ENCODE results near the gene TUBA3E. TPM values are rescaled to one million over a fixed set of nuclear protein-coding genes. Genes with fewer than 3 reads are reported as not detected.

The TUBA3E gene
- total and polyA plus RNA-seq, 2 of the 13 experiments (the other 11 are each of a cell fraction or from before 2014, with no cell fraction given), result not detected

DNA sequence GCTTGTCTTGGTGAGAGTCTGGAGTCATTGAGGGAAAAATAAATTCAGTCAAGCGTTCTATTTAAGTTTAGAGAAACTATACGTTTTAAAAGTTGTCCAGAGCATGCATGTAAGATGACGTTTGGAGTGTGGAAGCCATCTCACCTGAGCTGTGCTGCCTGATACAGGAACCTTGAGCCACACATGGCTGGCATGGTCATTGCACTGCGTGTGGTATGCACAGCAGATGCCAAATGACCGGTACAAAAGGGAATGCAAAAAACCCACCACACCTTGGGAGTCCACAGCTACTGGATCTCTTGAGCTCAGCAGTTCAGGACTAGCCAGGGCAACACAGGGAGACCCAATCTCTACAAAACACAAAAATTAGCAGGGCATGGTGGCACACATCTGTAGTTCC, 11.8 kb downstream of the TUBA3E start:
- Histone ChIP-seq H3K4me1 (ENCODE audit: insufficient read depth, low read length) (peaks cover 31% of the 10 kb centered on the region), H3K79me2 (ENCODE audit: insufficient read depth, low read length) (peaks cover 23% of the 10 kb centered on the region), H3K36me3 (replicated peaks in 1 of 2; ENCODE audit: control insufficient read depth in 1 of 2, insufficient read depth in 2 of 2, low read length in 2 of 2) (peaks cover 2 to 3% of the 10 kb centered on the region in 2 experiments; a peak in 3 of 5 replicates), H4K20me1 (ENCODE audit: insufficient read depth, low read length) (no peaks in the 10 kb centered on the region), H3K27me3 (ENCODE audit: control insufficient read depth in 1 of 2, insufficient read depth in 2 of 2, low read length in 2 of 2) (no peaks in the 10 kb centered on the region), H3K9me3 (ENCODE audit: low read length) (no peaks in the 10 kb centered on the region), H2AFZ (ENCODE audit: low read length) (no peak overlapping the region), H3K4me3 (replicated peaks in 1 of 3; ENCODE audit: insufficient read depth in 1 of 3, low read depth in 2 of 3, low read length in 3 of 3) (no peak overlapping the region), H3K4me2 (ENCODE audit: low read depth, low read length) (no peak overlapping the region), H3K9ac (ENCODE audit: insufficient read depth, low read depth, low read length) (no peak overlapping the region), H3K27ac (ENCODE audit: extremely low read length, insufficient read depth, low read length) (no peak overlapping the region)
- 98% methylated on average over 5 of the region's 5 CpGs for WGBS (ENCODE audit: low lambda C conversion rate)
- no peak for FAIRE-seq
- intact Hi-C loops (cut with micrococcal nuclease; ENCODE audit: unreplicated experiment) (no loop called here), in situ Hi-C loops (cut with HindIII; ENCODE audit: extremely low pct_ligation_motif_present, low pct_unique_long_range_greater_than_20kb) (loop anchor here (25.0 kb wide), 1 partner anchor 1301 kb away; the partner anchor contains the start of genes MZT2A and TUBA3D)
- BruUV-seq (replicated peaks), result no TSS peak
- no peak for ATAC-seq
- ChIA-PET CTCF (ENCODE audit: low intra/inter-chr PET ratio, low total read pairs) (no interaction called here), POLR2A (interaction anchor here (2.7 kb wide), 1 partner anchor 1301 kb away, joined by 11 read pairs; no protein-coding TSS in a partner anchor)
- DNase-seq (ENCODE audit: low spot score), result no peak
- TF ChIP-seq, protein P1, sequence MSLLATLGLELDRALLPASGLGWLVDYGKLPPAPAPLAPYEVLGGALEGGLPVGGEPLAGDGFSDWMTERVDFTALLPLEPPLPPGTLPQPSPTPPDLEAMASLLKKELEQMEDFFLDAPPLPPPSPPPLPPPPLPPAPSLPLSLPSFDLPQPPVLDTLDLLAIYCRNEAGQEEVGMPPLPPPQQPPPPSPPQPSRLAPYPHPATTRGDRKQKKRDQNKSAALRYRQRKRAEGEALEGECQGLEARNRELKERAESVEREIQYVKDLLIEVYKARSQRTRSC (CRISPR knock-in tag; IDR thresholded peaks at IDR 0.05; ENCODE audit: low read depth), result no peak
- TF ChIP-seq, protein P2, sequence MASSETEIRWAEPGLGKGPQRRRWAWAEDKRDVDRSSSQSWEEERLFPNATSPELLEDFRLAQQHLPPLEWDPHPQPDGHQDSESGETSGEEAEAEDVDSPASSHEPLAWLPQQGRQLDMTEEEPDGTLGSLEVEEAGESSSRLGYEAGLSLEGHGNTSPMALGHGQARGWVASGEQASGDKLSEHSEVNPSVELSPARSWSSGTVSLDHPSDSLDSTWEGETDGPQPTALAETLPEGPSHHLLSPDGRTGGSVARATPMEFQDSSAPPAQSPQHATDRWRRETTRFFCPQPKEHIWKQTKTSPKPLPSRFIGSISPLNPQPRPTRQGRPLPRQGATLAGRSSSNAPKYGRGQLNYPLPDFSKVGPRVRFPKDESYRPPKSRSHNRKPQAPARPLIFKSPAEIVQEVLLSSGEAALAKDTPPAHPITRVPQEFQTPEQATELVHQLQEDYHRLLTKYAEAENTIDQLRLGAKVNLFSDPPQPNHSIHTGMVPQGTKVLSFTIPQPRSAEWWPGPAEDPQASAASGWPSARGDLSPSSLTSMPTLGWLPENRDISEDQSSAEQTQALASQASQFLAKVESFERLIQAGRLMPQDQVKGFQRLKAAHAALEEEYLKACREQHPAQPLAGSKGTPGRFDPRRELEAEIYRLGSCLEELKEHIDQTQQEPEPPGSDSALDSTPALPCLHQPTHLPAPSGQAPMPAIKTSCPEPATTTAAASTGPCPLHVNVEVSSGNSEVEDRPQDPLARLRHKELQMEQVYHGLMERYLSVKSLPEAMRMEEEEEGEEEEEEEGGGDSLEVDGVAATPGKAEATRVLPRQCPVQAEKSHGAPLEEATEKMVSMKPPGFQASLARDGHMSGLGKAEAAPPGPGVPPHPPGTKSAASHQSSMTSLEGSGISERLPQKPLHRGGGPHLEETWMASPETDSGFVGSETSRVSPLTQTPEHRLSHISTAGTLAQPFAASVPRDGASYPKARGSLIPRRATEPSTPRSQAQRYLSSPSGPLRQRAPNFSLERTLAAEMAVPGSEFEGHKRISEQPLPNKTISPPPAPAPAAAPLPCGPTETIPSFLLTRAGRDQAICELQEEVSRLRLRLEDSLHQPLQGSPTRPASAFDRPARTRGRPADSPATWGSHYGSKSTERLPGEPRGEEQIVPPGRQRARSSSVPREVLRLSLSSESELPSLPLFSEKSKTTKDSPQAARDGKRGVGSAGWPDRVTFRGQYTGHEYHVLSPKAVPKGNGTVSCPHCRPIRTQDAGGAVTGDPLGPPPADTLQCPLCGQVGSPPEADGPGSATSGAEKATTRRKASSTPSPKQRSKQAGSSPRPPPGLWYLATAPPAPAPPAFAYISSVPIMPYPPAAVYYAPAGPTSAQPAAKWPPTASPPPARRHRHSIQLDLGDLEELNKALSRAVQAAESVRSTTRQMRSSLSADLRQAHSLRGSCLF (CRISPR knock-in tag; IDR thresholded peaks at IDR 0.05; ENCODE audit: borderline replicate concordance), result no peak
- TF ChIP-seq ZMAT5 (CRISPR knock-in tag; IDR thresholded peaks at IDR 0.05; ENCODE audit: borderline replicate concordance, low read depth), result no peak
- no peak for TF ChIP-seq ZBTB25 (CRISPR knock-in tag; IDR thresholded peaks at IDR 0.05)
- TF ChIP-seq KMT2A (CRISPR knock-in tag; IDR thresholded peaks at IDR 0.05), result no peak
- TF ChIP-seq, protein P3, sequence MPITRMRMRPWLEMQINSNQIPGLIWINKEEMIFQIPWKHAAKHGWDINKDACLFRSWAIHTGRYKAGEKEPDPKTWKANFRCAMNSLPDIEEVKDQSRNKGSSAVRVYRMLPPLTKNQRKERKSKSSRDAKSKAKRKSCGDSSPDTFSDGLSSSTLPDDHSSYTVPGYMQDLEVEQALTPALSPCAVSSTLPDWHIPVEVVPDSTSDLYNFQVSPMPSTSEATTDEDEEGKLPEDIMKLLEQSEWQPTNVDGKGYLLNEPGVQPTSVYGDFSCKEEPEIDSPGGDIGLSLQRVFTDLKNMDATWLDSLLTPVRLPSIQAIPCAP (CRISPR knock-in tag; IDR thresholded peaks at IDR 0.05; ENCODE audit: low read depth), result no peak
- no peak for TF ChIP-seq HDAC1 (CRISPR knock-in tag; IDR thresholded peaks at IDR 0.05)
- no peak for TF ChIP-seq ZBTB26 (CRISPR knock-in tag; IDR thresholded peaks at IDR 0.05; ENCODE audit: borderline replicate concordance)
- no peak for TF ChIP-seq ZNF782 (CRISPR knock-in tag; IDR thresholded peaks at IDR 0.05; ENCODE audit: borderline replicate concordance)
- no peak for TF ChIP-seq MIXL1 (CRISPR knock-in tag; IDR thresholded peaks at IDR 0.05)
- no peak for TF ChIP-seq ZNF670 (CRISPR knock-in tag; IDR thresholded peaks at IDR 0.05; ENCODE audit: borderline replicate concordance)
- TF ChIP-seq, protein P4, sequence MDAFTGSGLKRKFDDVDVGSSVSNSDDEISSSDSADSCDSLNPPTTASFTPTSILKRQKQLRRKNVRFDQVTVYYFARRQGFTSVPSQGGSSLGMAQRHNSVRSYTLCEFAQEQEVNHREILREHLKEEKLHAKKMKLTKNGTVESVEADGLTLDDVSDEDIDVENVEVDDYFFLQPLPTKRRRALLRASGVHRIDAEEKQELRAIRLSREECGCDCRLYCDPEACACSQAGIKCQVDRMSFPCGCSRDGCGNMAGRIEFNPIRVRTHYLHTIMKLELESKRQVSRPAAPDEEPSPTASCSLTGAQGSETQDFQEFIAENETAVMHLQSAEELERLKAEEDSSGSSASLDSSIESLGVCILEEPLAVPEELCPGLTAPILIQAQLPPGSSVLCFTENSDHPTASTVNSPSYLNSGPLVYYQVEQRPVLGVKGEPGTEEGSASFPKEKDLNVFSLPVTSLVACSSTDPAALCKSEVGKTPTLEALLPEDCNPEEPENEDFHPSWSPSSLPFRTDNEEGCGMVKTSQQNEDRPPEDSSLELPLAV (CRISPR knock-in tag; conservative IDR thresholded peaks at IDR 0.05; ENCODE audit: low read depth), result no peak
- no peak for TF ChIP-seq NPAS2 (CRISPR knock-in tag; IDR thresholded peaks at IDR 0.05; ENCODE audit: borderline replicate concordance)

Data from HepG2 (cell line).